HG03045 (cell line): ENCODE results near the gene GPD1.
"Not testable (repeated sequence)": the region's sequence is repeated elsewhere in the genome, so short reads cannot be mapped to it uniquely, and the experiment has no call there.

Experiments
- ATAC-seq: cut with Tn5 transposase; IDR thresholded peaks from one replicate; pipeline ENCODE4 v1.9.1; 2021; ENCODE audit warnings: mild to moderate bottlenecking, moderate library complexity; ENCODE audit not compliant: unreplicated experiment

The GPD1 gene

GRCh38 chr12:50073206-50073605 lies 30.6 kb upstream of the GPD1 start:
- ATAC-seq = no peak

- ATAC-seq = no peak
Measured at GRCh38 chr12:50073712-50074111, 30.1 kb upstream of the GPD1 start.

GRCh38 chr12:50074936-50075807 lies 28.6 kb upstream of the GPD1 start:
- ATAC-seq = peak; percentile 72

- no peak for ATAC-seq
Measured at GRCh38 chr12:50075808-50076170, 28.0 kb upstream of the GPD1 start.

- ATAC-seq = no peak
Measured at GRCh38 chr12:50077099-50077498, 26.7 kb upstream of the GPD1 start.

GRCh38 chr12:50078281-50078680 lies 25.5 kb upstream of the GPD1 start:
- ATAC-seq = no peak

GRCh38 chr12:50079771-50080170 lies 24.0 kb upstream of the GPD1 start:
- ATAC-seq = no peak

GRCh38 chr12:50081096-50081808 lies 22.6 kb upstream of the GPD1 start:
- ATAC-seq = no peak

- ATAC-seq = no peak
Measured at GRCh38 chr12:50082644-50083043, 21.2 kb upstream of the GPD1 start.

GRCh38 chr12:50083301-50083700 lies 20.5 kb upstream of the GPD1 start:
- ATAC-seq = no peak

GRCh38 chr12:50084409-50084774 lies 19.4 kb upstream of the GPD1 start:
- not testable (repeated sequence) for ATAC-seq

GRCh38 chr12:50084775-50085614 lies 18.8 kb upstream of the GPD1 start, which contains the start of gene SMARCD1:
SMARCD1 (plus strand) TSS chr12:50085342; CDS start chr12:50085370, 28 bp downstream.
- ATAC-seq = peak; percentile 89

- ATAC-seq = no peak
Measured at GRCh38 chr12:50085615-50086072, 18.2 kb upstream of the GPD1 start.

- no peak for ATAC-seq
Measured at GRCh38 chr12:50086148-50086547, 17.7 kb upstream of the GPD1 start.

- ATAC-seq = no peak
Measured at GRCh38 chr12:50087151-50087550, 16.7 kb upstream of the GPD1 start.

- no peak for ATAC-seq
Measured at GRCh38 chr12:50087995-50088394, 15.8 kb upstream of the GPD1 start.

GRCh38 chr12:50088577-50089335 lies 15.1 kb upstream of the GPD1 start:
- no peak for ATAC-seq

GRCh38 chr12:50089730-50090129 lies 14.1 kb upstream of the GPD1 start:
- no peak for ATAC-seq

- no peak for ATAC-seq
Measured at GRCh38 chr12:50090391-50090790, 13.4 kb upstream of the GPD1 start.

GRCh38 chr12:50097952-50098351 lies 5.9 kb upstream of the GPD1 start:
- no peak for ATAC-seq
